GM18508 (cell line): ENCODE data around the gene MSH6.
A peak's percentile ranks its signal among the peaks of the same experiment; 100 is the strongest.
"Not testable (repeated sequence)": the region's sequence is repeated elsewhere in the genome, so short reads cannot be mapped to it uniquely, and the experiment has no call there.

Source experiments
- ATAC-seq: cut with Tn5 transposase; IDR thresholded peaks from one replicate; pipeline ENCODE4 v1.9.1; 2021; ENCODE audit warnings: moderate number of reproducible peaks; ENCODE audit not compliant: insufficient read depth, unreplicated experiment

Gene MSH6

GRCh38 chr2:47833516-47833968 lies 50.6 kb downstream of the MSH6 start:
- peak; percentile 51 for ATAC-seq

GRCh38 chr2:47838249-47838648 lies 55.3 kb downstream of the MSH6 start:
- ATAC-seq, result no peak

DNA sequence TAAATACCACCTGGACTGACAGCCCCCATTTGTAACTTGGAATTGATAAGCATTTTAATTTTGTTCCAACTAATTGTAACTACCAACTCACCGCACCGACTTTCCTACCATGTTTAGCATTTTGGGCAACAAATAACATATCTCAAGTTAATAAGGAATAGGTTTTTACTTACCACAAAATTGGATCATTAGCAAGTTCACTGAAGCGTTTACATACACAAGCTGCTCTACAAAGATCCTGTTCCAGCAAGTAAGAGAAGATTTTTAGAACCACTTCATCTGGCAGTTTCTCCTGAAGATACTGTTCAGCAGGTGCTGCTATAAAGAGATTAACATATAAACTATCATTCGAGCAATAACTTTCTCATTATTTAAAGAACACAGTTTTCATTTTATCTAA lies 55.7 kb downstream of the MSH6 start:
- ATAC-seq, result no peak

GRCh38 chr2:47842846-47843245 lies 59.9 kb downstream of the MSH6 start:
- no peak for ATAC-seq

DNA sequence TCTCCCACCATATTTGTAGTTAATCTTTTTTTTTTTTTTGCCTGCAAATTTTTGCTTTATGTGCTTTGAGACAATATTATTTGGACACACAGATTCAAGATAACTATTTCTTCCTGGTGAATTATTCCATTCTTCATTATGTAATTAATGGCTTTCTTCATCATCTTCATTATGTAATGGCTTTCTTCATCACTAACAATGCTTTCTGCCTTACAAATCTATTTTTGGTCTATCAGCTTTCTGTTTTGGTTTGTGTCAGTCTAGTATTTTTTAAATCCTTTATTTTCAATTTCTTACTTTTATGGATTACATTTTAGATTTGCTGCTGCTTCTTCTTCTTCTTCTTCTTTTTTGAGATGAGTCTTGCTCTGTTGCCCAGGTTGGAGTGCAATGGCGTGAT lies 60.5 kb downstream of the MSH6 start:
- no peak for ATAC-seq

DNA sequence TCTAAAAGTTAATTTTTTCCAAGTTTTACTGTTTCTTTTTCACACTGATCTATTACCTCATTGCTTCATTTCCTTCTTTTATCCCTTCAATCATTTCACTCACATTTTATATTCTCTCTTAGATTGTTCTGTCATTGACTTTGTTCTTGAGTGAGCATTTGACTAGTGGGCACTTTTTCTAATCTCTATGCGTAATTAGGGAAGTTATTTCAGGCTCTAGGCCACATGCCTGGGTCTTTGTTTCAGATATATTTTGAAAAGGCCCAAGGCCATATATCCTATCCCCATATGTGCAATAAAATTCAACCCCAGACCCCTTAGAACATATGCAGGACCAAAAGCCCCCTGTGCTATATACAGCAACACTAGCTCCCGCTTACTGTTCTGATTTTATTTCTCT lies 61.2 kb downstream of the MSH6 start:
- ATAC-seq, result no peak

DNA sequence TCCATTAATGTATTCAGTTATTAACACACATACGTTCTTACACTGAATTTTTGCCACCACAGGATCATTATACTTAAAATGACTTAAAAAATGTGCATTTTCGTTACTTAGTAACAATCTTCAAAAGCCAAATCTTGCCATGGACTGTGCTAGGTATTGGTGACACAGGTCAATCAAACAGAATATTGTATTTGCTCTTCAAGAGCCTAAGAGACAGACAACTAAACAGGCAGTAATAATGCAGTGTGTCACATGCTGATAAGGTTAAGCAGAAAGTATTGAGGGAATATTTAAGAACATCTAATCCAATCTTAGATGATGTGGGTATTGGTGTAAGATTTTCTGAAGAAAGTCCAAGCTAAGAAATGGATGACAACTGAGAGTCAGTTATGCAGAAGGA lies 66.4 kb downstream of the MSH6 start:
- ATAC-seq, result no peak

- ATAC-seq, result no peak
Measured at GRCh38 chr2:47850198-47850597, 67.3 kb downstream of the MSH6 start.

DNA sequence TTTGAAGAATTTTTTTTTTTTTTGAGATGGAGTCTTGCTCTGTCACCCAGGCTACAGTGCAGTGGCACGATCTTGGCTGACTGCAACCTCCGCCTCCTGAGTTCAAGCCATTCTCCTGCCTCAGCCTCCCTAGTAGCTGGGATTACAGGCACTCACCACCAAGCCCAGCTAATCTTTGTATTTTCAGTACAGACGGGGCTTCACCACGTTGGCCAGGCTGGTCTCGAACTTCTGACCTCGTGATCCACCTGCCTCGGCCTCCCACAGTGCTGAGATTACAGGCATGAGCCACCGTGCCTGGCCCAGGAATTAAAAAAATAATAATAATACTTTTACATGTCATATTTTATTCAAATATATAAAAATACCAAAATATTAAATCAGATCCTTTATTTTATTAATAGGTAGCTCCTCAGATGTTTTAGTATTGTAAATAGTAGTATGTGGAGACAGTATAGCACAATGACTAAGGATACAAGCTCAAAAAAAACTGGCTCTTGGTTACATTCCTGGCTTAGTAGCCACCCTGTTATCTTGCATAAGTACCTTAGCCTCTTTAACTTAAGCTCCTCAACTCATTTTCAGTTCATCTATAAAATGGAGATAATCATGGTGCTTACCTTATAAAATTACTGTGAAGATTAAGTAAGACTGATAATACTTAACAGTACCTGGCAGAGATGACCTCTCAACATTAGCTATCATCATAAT lies 70.3 kb downstream of the MSH6 start:
- ATAC-seq, result not testable (repeated sequence)
